Stimulated activated CD8-positive, alpha-beta memory T cell treated with anti-CD3 and anti-CD28 coated beads, Interleukin-15, amount 100 ng/mL, for 1 hour (primary cell): ENCODE results near the gene KCTD18.
A peak's percentile ranks its signal among the peaks of the same experiment; 100 is the strongest.

ENCODE experiments used
- DNase-seq: peaks from one replicate; pipeline ENCODE4 v3.0.0-alpha.2; 2020; ENCODE audit warnings: low read depth

Gene KCTD18

GRCh38 chr2:200484934-200485333 lies 24.9 kb downstream of the KCTD18 start:
- no peak for DNase-seq

- DNase-seq = no peak
Observed at GRCh38 chr2:200483729-200484198, 26.1 kb downstream of the KCTD18 start.

GRCh38 chr2:200482194-200482593 lies 27.7 kb downstream of the KCTD18 start:
- no peak for DNase-seq

DNA sequence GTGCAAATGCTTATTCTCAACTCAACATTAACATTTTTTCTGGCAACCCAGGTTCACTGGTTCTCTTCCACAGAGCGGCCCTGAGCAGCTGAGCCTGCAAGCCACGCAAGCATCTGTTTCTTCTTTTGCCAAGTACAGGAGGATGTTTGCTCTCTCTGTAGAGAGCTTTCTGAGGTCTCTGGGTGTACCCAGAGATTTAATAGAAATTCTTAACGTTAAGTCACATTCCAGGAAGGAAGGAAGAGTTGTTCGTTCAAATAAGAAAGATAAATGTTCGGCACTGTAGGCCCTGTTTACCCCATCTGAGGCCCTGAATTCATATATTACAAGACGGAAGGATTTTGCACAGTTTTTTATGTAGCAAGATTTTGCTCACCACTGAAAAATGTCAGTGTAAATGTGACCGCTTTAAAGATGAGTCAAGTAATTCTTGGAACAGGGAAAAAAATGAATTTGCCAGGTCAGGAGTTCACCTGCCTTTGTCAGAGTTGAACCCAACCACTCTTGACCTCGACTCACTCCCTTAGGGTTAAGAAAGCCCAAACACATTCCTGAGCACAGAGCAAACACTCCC lies 30.1 kb downstream of the KCTD18 start:
- no peak for DNase-seq

DNA sequence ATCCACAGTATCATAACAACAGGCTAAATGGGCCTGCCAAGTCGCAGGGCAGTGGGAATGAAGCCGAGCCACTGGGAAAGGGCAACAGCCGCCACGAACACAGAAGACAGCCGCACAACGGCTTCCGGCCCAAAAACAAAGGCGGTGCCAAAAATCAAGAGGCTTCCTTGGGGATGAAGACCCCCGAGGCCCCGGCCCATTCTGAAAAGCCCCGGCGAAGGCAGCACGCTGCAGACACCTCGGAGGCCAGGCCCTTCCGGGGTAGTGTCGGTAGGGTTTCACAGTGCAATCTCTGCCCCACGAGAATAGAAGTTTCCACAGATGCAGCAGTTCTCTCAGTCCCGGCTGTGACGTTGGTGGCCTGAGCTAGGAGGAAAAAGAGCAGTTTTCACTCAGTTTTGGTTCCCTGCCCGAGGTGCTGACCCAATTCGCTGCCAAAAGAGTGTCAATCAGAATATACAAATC lies 32.2 kb downstream of the KCTD18 start:
- DNase-seq = no peak

- DNase-seq = no peak
Observed at GRCh38 chr2:200476836-200477235, 33.0 kb downstream of the KCTD18 start.

DNA sequence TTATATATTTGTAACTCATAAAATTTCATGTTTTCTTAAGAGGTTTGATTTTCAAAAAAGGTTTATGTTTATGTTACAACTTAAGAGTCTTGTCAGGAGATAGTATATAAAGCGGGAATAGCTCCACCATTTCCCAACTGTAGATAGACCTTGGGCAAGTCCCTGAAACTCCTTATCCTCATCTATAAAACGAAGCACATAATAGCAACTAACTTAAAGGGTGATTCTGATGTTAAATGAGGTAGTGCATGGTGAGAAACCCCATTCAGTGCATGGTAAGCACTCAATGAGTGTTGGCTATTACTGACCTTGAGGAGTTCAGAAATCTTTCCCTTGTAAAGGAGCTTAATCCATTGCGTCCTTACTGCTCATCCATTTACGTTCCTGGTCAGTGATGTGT lies 34.1 kb downstream of the KCTD18 start:
- no peak for DNase-seq

GRCh38 chr2:200472853-200473464 lies 36.9 kb downstream of the KCTD18 start:
- no peak for DNase-seq

DNA sequence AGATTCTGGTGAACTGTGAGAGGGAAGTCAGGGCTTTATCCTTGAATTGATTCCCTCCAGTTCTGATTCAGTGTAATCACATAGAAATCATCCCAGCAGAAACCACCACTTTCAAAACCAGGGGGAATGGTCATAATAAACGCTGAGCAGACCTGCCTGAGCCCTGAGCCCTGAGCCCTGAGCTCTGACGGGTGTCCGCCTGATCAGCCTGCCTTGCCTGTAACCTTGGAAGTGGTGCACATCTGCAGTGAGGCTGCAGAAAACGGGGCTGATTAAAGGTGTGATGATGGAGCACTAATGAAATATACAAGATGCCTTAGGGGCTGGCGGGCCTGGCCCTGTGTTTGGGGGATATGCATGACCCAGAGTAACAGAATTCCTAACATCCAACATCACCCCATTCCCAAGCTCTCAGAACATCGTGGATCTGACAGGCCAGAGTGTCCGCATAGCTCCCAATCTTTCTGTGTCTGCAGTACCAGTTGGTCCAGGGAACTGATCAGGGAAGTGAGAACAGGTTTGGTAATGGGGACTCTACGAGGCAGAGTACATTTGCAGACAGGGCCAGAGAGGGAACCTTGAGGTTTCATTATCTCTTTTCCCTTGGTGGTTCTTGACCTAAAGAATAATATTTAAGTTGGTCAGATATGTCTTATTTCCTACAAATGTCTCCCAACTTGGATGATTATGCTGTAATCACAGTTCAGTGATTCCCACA lies 37.8 kb downstream of the KCTD18 start:
- no peak for DNase-seq

GRCh38 chr2:200471324-200471848 lies 38.5 kb downstream of the KCTD18 start:
- peak; percentile 11 for DNase-seq

- no peak for DNase-seq
Observed at GRCh38 chr2:200470230-200470629, 39.6 kb downstream of the KCTD18 start.

- no peak for DNase-seq
Observed at GRCh38 chr2:200469708-200470211, 40.1 kb downstream of the KCTD18 start.

GRCh38 chr2:200467806-200468681 lies 41.8 kb downstream of the KCTD18 start:
- DNase-seq = no peak

DNA sequence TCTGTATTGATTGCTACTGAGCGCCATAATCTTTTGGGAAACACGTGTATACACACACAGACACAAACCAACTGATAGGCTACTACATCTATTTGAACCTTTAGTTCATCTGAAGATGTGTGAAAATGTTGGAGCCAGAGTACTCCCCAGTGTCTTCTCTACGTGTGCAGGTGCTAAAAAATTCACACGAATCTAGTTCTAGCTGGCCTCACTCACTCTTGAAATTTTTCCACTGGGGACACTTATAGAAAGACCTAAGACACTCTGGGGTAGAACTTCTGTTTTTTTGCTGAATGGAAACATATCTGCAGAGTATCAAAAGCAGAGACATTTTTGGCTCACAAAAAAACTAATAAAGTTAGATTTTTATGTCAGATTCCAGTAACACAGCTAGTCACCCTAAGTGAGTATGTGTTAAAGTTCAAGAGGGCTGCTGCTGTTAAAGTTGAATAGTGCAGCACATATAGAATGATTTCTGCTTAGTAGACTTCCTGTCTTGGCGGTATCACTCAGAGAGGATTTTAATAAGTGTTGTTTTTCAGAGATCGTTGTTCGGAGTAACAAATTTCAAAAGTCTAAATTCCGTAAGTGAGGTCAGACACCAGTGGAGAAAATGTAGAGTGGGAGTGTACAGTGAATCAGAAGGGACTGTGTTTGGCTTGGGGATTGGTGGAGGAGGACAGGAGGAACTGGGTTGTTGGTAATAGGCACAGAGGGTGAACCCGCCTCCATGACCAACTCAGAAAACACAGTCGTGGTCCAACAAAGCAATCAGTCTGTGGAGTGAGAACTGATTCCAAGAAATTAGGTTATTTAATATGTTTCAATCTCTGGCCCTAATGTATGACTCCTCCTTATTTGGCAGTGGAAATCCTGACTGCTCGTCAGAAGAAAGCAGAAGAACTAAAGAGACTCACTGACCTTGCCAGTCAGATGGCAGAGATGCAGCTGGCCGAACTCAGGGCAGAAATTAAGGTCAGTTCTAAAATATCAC lies 43.1 kb downstream of the KCTD18 start:
- peak; percentile 7 for DNase-seq

- no peak for DNase-seq
Observed at GRCh38 chr2:200463452-200463851, 46.4 kb downstream of the KCTD18 start.

DNA sequence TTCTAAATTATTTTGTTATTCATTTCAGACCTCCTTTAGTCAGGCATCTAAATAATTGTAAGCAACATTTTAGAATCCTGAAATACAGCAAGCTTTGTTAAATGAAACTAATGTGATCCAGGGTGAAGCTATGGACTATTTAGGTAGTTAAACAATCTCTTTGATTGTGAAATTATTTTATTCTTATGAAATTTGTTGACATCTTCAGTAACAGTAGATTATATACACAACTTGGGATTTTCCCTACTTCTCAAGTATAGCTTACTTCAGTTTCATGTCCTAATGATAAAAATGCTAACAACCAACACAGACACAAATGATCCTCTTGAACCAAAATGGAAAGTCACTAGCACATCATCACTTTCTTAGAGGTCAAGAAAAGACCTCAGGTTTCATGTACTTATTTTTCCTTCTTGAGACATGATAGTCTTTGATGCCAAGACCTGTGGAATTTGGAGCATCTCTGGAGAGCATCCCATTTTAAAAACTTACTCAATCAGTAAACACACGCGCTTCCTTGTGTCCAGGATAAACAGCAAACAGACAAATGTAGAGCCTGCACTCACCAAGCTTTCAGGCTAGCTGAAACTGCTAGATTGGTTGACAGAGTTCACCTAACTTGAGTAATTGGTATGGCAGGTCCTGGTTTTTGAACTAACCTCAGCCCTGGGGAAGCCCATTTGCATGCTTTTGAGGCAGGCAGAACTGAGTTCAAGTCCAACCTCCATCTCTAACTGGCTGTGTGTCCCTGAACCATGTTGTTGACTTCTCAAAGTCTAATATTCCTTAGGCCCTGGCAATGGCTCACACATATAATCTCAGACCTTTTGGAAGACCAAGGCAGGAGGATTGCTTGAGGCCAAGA lies 47.8 kb downstream of the KCTD18 start:
- DNase-seq = no peak

DNA sequence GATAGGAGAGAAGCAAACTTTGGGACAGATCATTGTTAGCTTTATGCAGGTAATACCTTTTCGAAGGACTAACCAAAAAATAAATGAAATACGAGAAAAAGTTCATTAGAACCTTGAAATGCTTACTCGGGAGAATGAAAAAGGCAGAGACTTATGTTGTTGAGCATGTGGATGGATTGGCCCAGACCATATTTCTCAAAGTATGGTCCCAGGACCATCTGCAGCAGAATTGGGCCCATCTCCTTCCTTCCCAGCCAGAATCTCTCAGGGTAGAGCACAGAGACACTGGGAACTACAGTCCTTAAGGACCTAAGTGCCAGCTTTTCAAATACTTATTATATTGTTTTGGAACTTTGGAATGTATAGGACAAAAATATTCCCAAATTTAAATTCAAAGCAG lies 50.8 kb downstream of the KCTD18 start:
- DNase-seq = no peak

GRCh38 chr2:200456567-200456966 lies 53.3 kb downstream of the KCTD18 start:
- no peak for DNase-seq

DNA sequence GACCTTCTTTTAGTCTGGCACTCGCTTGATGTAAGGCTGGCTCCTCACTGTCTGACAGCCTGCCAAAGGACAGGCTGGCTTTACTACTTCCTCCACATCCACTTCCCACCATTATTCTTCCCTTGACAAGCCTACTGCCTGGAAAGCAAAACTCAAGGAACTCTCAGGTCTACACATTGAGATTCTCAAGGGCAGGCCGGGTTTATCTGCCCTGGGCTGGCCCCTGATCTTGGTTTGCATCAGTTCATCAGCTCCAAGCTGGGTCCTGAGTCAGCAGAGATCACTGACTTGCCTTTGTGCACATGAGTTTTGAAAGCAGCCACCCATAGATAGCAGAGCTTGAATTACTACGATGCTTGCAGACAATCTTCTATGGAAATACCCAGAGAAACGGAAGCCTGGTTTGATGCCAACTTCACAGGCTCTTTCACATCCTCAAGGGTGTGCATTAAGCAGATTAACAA lies 53.9 kb downstream of the KCTD18 start:
- DNase-seq = no peak
